NT2/D1 (cell line): ENCODE results near the gene ANKRD60.

Source experiments
- DNase-seq: peaks from one replicate; pipeline ENCODE4 v3.0.0-alpha.2; 2011; ENCODE audit warnings: low read depth, low spot score
- H3K27me3 ChIP-seq: 2 replicates; pipeline ENCODE4 v1.6.0; 2011; ENCODE audit warnings: mild to moderate bottlenecking; ENCODE audit not compliant: insufficient read length, insufficient read depth
- H3K36me3 ChIP-seq: 2 replicates; pipeline ENCODE4 v1.6.1; 2011; ENCODE audit warnings: mild to moderate bottlenecking, low read length, mixed read lengths; ENCODE audit not compliant: insufficient read depth, insufficient read length
- H3K4me1 ChIP-seq: 2 replicates; pipeline ENCODE4 v1.5.1; 2011; ENCODE audit not compliant: insufficient read depth, insufficient read length
- H3K4me3 ChIP-seq: 2 replicates; pipeline ENCODE4 v1.5.1; 2011; ENCODE audit warnings: low read depth; ENCODE audit not compliant: insufficient read length
- H3K9ac ChIP-seq: 2 replicates; pipeline ENCODE4 v1.6.0; 2011; ENCODE audit warnings: low read depth; ENCODE audit not compliant: insufficient read length
- H3K9me3 ChIP-seq: 2 replicates; pipeline ENCODE4 v1.5.1; 2011; ENCODE audit warnings: mild to moderate bottlenecking, low read length; ENCODE audit not compliant: insufficient read depth
- SUZ12 ChIP-seq: IDR thresholded peaks from 2 replicates; pipeline ENCODE4 v1.6.1; 2011; ENCODE audit not compliant: insufficient read length, insufficient read depth; ENCODE audit errors: extremely low read depth
- YY1 ChIP-seq: IDR thresholded peaks from 2 replicates; pipeline ENCODE4 v1.6.1; 2011; ENCODE audit not compliant: insufficient read length, insufficient read depth
- ZNF274 ChIP-seq: IDR thresholded peaks from 2 replicates; pipeline ENCODE4 v1.6.1; 2011; ENCODE audit warnings: mild to moderate bottlenecking, low read depth, low read length

The ANKRD60 gene

DNA sequence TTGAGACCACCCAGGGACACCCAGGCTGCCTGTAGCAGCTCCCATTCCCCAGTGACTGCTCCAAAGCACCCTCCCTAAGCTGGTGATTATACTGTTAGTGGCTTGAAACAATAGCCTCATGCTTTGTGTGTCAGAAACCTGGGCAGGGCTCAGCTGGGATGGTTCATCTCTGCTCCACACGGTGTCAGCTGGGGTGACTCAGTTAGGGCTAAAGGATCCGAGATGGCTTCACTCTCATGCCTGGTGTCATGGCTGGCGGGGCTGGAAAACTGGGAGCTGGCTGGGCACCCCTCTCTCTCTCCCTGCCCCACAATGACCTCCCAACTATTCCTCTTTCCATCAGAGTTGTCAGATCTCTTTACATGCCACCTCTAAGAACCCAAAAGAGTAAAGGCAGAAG is 44.4 kb downstream of the ANKRD60 start:
- DNase-seq, result no peak
- TF ChIP-seq YY1, result no peak
- no peak for TF ChIP-seq SUZ12
- TF ChIP-seq ZNF274, result no peak
- peaks cover 2% of the 10 kb centered on the region for H3K4me1 ChIP-seq
- peaks cover 13% of the 10 kb centered on the region for H3K27me3 ChIP-seq
- H3K9me3 ChIP-seq, result peaks cover 13% of the 10 kb centered on the region; the same call in 1 of the 2 replicates
- no peaks in the 10 kb centered on the region for H3K36me3 ChIP-seq
- no peak overlapping the region for H3K9ac ChIP-seq
- no peak overlapping the region for H3K4me3 ChIP-seq

DNA sequence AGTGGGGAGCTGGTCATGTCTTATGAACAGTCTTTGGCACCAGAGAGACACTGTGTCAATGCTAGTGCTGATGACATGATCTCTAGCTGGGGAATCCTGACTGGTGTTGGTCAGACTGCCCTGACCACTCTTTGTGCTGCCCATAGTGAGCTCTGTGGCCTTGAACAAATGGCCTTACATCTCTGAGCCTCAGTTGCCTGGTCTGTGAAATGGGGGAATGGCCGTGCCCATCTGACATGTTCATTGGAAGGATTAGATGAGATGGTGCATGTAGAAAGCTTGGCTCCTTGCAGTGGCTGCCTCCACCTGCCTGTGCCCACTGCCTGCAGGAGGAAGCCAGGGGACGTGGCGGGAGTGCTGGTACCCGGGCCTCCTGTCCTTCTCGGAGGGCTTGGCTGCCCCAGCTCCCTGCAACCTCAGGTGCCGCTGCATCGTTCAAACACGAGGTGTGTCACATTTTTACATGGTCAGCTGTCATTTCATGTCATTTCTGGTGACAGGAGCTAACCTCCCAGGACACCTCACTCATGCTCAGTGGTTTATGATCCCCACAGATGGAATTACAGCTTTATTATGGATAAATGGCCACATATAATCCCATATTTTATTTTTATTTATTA is 45.8 kb downstream of the ANKRD60 start:
- peaks cover 2% of the 10 kb centered on the region for H3K4me1 ChIP-seq
- H3K27me3 ChIP-seq, result peaks cover 26% of the 10 kb centered on the region
- no peak for TF ChIP-seq SUZ12
- TF ChIP-seq YY1, result no peak
- TF ChIP-seq ZNF274, result no peak
- peaks cover 13% of the 10 kb centered on the region; the same call in 1 of the 2 replicates for H3K9me3 ChIP-seq
- H3K36me3 ChIP-seq, result no peaks in the 10 kb centered on the region
- H3K9ac ChIP-seq, result no peak overlapping the region
- H3K4me3 ChIP-seq, result no peak overlapping the region
- DNase-seq, result no peak

DNA sequence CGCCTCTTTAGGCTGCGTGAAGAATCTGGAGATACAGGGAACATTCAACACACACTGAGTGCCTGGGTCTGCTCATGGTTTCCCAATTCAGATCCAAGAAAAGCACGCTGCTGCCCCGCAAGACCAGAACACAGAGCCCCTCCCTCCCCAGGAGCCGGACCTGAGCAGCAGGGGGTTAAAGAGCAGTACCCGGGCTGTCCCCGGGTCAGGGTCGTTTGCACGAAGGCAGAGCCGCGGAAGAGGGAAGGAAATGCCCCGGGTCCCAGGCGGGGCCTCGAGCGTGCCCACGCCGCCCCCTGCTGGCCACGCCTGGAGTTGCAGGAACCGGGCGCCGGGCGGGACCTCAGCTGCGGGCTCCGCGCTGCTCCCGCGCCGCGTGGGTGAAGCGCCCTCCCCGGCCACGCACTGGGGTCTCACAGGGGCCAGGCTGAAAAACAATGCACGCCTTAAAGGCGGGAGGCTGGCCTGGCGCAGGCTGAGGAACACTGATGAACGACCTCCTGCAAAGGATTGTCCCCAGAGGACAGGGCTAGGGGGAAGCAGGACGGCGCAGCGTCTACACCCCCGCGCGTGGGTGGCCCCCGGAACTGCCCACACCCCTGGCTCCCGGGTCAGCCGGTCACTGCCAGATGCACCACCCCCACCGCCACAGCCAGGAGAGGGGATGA is 48.9 kb downstream of the ANKRD60 start:
- no peak for DNase-seq

DNA sequence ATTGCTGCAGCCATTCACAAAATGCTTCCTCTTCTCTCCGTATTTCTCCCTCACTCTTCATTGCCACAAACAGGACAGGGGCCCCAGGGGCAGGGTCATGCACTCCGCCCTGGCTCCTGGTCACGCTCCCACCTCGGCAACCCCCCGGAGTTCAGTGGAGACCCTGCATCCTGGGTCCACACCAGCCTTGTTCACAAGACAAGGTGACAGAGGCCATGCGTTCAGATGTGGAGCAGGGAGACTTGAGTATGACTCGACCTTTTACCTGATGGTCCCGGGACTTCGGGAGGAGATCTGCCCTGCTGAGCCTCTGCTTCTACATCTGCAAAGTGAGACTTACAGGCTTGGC is 49.4 kb downstream of the ANKRD60 start:
- no peak for TF ChIP-seq SUZ12
- no peak for TF ChIP-seq YY1
- TF ChIP-seq ZNF274, result no peak
- Histone ChIP-seq H3K9ac (peak overlapping the region; percentile 76), H3K4me1 (peaks cover 8% of the 10 kb centered on the region), H3K9me3 (peaks cover 4% of the 10 kb centered on the region; the same call in 1 of the 2 replicates), H3K36me3 (no peaks in the 10 kb centered on the region), H3K4me3 (no peak overlapping the region), H3K27me3 (peaks cover 27% of the 10 kb centered on the region)
- no peak for DNase-seq

More for the DNA sequence above, 48.9 kb downstream of the ANKRD60 start:
- H3K9ac ChIP-seq, result peak overlapping the region; percentile 76
- TF ChIP-seq SUZ12 (no peak), ZNF274 (no peak), YY1 (no peak)
- H3K4me1 ChIP-seq, result peaks cover 8% of the 10 kb centered on the region
- H3K36me3 ChIP-seq, result no peaks in the 10 kb centered on the region
- peak overlapping the region; percentile 26 for H3K4me3 ChIP-seq
- H3K27me3 ChIP-seq, result peaks cover 27% of the 10 kb centered on the region
- H3K9me3 ChIP-seq, result peaks cover 9% of the 10 kb centered on the region; the same call in 1 of the 2 replicates

DNA sequence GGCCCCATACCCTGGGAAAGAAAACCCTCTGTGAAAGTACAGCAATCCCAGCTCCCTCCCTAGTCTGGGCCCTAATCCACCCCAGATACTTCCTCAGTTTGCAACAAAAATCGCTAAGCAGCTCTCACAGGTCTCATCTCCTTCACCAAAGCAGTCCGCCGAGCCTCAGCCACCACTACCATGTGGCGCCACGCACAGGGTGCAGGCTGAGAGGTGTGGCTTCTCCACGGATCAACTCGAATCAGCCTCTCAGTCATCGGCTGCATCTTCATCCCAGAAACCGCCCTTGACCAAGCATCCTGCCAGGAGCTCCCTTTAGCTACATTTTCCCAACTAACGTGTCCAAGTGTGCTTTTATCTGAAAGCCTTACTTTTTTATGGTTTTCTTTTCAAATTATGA is 50.7 kb downstream of the ANKRD60 start:
- Histone ChIP-seq H3K9ac (no peak overlapping the region), H3K27me3 (peaks cover 27% of the 10 kb centered on the region), H3K4me1 (peaks cover 8% of the 10 kb centered on the region), H3K36me3 (no peaks in the 10 kb centered on the region), H3K4me3 (no peak overlapping the region), H3K9me3 (no peaks in the 10 kb centered on the region)
- TF ChIP-seq ZNF274 (no peak), YY1 (no peak), SUZ12 (no peak)
- DNase-seq, result no peak

DNA sequence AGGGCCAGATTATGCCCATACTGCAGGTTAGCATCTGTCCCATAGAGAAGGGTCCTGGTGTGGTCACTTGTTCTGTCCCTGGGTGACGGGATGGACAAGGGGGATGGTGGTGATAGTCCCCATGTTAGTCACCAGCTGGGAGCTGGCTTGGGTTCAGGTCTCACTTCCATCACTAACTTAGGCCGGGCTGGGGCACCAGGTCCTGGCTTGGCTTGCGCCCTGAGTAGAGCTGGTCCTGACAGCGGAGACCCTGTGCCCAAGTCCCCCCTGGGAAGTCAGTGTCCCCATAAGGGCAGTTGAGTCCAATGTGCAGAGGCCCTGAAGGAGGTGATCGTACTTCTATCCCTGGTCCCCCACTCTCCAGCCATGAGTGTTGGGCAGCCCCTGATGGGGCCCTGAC is 52.6 kb downstream of the ANKRD60 start:
- Histone ChIP-seq H3K9me3 (no peaks in the 10 kb centered on the region), H3K27me3 (peaks cover 27% of the 10 kb centered on the region), H3K36me3 (no peaks in the 10 kb centered on the region), H3K4me3 (no peak overlapping the region), H3K9ac (no peak overlapping the region), H3K4me1 (peaks cover 8% of the 10 kb centered on the region)
- DNase-seq, result no peak
- TF ChIP-seq YY1 (no peak), SUZ12 (no peak), ZNF274 (no peak)

DNA sequence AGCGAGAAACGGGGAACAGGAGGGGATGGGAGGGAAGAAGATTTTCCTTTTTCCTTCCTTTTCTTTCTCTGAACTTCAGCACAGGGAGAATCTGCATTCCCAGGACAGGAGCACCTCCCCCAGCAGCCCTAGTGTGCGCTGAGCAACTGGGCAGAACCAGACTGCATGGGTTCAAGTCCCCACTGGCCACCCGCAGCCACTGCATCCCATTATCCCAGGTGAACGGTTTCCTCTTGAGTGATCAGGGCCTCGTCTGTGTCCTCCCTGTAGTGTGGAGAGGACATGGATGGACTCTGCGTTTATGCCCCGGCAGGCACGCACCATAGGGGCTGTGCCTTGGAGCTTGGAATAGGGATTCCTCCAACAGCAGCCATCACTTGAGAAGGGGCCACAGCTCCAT is 53.0 kb downstream of the ANKRD60 start:
- Histone ChIP-seq H3K27me3 (peaks cover 27% of the 10 kb centered on the region), H3K9me3 (no peaks in the 10 kb centered on the region), H3K9ac (no peak overlapping the region), H3K36me3 (no peaks in the 10 kb centered on the region), H3K4me3 (no peak overlapping the region), H3K4me1 (peaks cover 8% of the 10 kb centered on the region)
- TF ChIP-seq SUZ12 (no peak), YY1 (no peak), ZNF274 (no peak)
- no peak for DNase-seq
